ENCODE results near the gene RPS4Y1.
"Not testable (repeated sequence)": the region's sequence is repeated elsewhere in the genome, so short reads cannot be mapped to it uniquely, and the experiment has no call there.

RPS4Y1 gene

DNA sequence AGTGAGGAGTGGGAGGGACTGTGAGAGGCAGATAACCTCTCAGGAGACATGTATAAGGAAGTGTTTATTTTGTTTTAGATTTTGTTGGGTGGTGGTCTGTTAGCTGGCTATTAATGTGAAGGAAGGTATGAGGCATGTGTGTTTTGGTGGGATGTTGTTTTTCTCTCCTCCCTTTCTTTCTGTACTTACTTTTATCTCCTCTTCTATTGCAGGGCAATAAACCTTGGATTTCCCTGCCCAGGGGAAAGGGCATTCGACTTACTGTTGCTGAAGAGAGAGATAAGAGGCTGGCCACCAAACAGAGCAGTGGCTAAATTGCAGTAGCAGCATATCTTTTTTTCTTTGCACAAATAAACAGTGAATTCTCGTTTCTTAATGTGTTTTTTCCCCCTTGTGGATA is 25.2 kb downstream of the RPS4Y1 start:
- TF ChIP-seq, protein P1, sequence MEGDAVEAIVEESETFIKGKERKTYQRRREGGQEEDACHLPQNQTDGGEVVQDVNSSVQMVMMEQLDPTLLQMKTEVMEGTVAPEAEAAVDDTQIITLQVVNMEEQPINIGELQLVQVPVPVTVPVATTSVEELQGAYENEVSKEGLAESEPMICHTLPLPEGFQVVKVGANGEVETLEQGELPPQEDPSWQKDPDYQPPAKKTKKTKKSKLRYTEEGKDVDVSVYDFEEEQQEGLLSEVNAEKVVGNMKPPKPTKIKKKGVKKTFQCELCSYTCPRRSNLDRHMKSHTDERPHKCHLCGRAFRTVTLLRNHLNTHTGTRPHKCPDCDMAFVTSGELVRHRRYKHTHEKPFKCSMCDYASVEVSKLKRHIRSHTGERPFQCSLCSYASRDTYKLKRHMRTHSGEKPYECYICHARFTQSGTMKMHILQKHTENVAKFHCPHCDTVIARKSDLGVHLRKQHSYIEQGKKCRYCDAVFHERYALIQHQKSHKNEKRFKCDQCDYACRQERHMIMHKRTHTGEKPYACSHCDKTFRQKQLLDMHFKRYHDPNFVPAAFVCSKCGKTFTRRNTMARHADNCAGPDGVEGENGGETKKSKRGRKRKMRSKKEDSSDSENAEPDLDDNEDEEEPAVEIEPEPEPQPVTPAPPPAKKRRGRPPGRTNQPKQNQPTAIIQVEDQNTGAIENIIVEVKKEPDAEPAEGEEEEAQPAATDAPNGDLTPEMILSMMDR (IDR thresholded peaks at IDR 0.05; ENCODE audit: low read depth, low read length) = no peak
- Histone ChIP-seq H3K4me3 (ENCODE audit: low read depth, low read length) (no peak overlapping the region), H3K4me1 (no peaks in the 10 kb centered on the region), H3K36me3 (no peaks in the 10 kb centered on the region), H3K27me3 (no peaks in the 10 kb centered on the region), H3K9me3 (no peaks in the 10 kb centered on the region)
- DNase-seq = no peak

DNA sequence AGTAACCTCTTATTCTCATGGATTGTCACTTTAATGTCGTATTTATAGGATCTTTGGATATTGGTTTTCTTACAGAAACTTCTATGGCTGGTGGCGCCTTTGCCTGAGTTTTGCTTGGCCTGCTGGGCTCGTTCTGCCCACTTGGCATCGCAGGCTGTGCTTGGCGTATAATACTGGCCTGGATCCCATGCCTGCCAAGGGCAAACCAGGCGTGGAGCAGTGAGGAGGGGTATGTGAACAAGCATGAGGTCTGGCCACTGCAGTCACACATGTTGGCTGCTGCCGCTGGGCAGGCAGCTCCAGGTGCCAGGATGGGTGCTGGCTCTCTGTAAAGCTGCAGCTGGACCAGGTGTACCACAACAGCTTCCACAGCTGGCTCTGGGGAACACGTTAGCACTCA is 26.1 kb downstream of the RPS4Y1 start:
- Histone ChIP-seq H3K27me3 (no peaks in the 10 kb centered on the region), H3K9me3 (no peaks in the 10 kb centered on the region), H3K36me3 (no peaks in the 10 kb centered on the region), H3K4me1 (no peaks in the 10 kb centered on the region), H3K4me3 (ENCODE audit: low read depth, low read length) (no peak overlapping the region)
- TF ChIP-seq, protein P1 (IDR thresholded peaks at IDR 0.05; ENCODE audit: low read depth, low read length) = no peak
- DNase-seq = no peak

DNA sequence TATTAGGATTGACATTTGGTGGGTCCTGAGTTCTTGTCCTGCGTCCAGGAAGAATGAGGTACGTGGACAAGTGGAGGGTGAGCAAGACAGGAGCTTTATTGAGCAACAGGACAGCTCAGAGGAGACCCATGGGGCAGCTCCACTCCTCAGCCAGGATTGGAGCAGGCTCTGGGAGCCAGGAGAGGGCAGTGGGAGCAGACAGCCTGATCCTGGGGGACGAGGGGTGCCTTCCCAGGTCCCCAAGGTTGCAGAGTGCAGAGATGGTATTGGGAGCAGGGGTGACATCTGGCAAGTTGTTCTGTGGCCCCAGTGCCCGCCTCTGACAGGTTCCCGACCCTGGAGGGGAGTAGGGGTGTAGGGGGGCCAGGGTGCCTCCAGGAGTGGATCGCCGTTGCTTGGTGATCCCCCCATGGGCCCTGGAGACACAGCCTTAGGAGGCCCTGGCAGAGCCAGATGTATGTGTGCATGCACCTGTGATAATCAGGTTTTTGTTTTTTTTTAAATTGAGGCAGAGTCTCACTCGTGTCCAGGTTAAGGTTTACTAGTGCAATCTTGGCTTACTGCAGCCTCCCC is 26.7 kb downstream of the RPS4Y1 start:
- no peaks in the 10 kb centered on the region for H3K27me3 ChIP-seq
- no peaks in the 10 kb centered on the region for H3K36me3 ChIP-seq
- H3K4me3 ChIP-seq (ENCODE audit: low read depth, low read length) = no peak overlapping the region
- no peak for DNase-seq
- H3K4me1 ChIP-seq = no peaks in the 10 kb centered on the region
- H3K9me3 ChIP-seq = no peaks in the 10 kb centered on the region
- TF ChIP-seq, protein P1 (IDR thresholded peaks at IDR 0.05; ENCODE audit: low read depth, low read length) = no peak

DNA sequence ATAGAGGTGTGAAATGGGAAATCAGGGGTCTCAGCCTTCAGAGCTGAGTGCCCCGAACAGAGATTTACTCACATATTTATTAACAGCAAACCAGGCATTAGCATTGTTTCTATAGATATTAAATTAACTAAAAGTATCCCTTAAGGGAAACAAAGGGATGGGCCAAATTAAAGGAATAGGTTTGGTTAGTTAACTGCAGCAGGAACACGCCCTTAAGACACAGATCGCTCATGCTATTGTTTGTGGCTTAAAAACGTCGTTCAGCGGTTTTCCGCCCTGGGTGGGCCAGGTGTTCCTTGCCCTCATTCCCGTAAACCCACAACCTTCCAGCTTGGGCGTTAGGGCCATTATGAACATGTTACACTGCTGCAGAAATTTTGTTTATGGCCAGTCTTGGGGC is 30.8 kb downstream of the RPS4Y1 start:
- H3K36me3 ChIP-seq; H3K27me3 ChIP-seq; H3K4me1 ChIP-seq; H3K4me3 ChIP-seq (ENCODE audit: low read depth, low read length); DNase-seq; H3K9me3 ChIP-seq: not testable (repeated sequence)

DNA sequence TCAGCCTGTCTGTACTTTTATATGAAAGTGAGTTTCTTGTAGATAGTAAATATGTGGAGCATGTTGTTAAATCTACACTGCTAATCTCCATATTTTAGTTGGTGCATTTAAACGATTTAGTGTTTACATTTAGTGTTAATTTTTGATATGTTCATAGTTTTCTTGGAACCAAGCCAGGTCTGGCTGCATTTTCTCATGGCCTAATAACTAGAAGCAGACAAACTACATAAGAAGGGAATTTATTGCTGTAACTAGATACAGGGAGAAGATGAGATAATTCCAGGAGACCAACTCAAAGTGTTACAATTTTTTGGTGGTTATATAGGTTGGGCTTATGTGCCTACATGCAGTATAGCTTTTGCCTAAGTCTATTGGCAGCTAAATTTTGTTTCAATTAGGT is 32.8 kb downstream of the RPS4Y1 start:
- DNase-seq = no peak
- Histone ChIP-seq H3K27me3 (no peaks in the 10 kb centered on the region), H3K4me3 (ENCODE audit: low read depth, low read length) (no peak overlapping the region), H3K9me3 (no peaks in the 10 kb centered on the region), H3K36me3 (no peaks in the 10 kb centered on the region), H3K4me1 (no peaks in the 10 kb centered on the region)
- TF ChIP-seq, protein P1 (IDR thresholded peaks at IDR 0.05; ENCODE audit: low read depth, low read length) = no peak

DNA sequence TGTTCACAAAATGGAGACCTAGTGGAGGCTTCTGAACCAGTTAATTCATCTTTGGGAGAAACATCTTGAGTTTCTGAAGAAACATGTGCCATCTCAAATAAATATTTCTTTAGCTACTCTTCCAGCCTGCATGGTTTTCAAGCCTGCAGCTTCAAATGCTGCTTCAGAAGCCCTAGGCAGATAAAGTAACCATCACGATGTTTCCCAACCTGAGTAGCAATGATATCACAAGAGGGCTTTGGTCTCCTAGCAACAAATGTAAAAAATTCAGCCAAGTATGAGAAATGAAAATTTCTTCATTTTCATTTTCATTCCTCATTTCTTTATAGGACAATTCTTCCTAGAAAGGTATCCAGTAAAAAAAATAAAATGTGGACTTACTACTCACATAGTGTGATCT is 42.2 kb downstream of the RPS4Y1 start:
- Histone ChIP-seq H3K9me3 (no peaks in the 10 kb centered on the region), H3K27me3 (no peaks in the 10 kb centered on the region), H3K4me3 (ENCODE audit: low read depth, low read length) (no peak overlapping the region), H3K4me1 (no peaks in the 10 kb centered on the region), H3K36me3 (no peaks in the 10 kb centered on the region)
- TF ChIP-seq, protein P1 (IDR thresholded peaks at IDR 0.05; ENCODE audit: low read depth, low read length) = no peak
- DNase-seq = no peak

DNA sequence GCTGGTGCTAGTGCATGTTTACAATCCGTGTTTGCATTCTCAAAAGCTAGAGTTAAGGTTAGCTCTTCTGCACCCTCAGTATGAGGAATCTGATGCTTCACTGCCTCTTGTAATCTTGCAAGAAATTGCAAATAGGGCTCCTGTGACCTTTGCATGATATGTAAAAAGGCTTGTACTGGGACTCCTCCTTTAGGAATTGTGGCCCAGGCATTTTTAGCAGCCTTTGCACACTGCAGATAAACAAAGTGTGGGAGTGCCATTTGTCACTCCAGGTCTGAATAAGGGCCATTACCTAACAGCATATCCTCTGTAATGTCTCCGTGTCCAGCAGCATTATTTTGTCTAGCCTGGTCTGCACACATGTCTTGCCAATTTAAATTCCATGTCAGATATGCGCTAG is 44.5 kb downstream of the RPS4Y1 start:
- no peak for DNase-seq
- TF ChIP-seq, protein P1 (IDR thresholded peaks at IDR 0.05; ENCODE audit: low read depth, low read length) = no peak
- H3K4me3 ChIP-seq (ENCODE audit: low read depth, low read length) = no peak overlapping the region
- H3K4me1 ChIP-seq = no peaks in the 10 kb centered on the region
- H3K36me3 ChIP-seq = no peaks in the 10 kb centered on the region
- H3K9me3 ChIP-seq = no peaks in the 10 kb centered on the region
- H3K27me3 ChIP-seq = no peaks in the 10 kb centered on the region
